PC-9 (cell line): ENCODE measurements around the gene UFM1. TPM values are rescaled to one million over a fixed set of nuclear protein-coding genes. Genes with fewer than 3 reads are reported as not detected.
"Not testable (repeated sequence)": the region's sequence is repeated elsewhere in the genome, so short reads cannot be mapped to it uniquely, and the experiment has no call there.

Experiments used
- BruUV-seq: library from RNA; stranded (reverse); fragments of 400-500 nt; replicated peaks from 2 replicates; lab custom pipeline; 2021; lab: Mats Ljungman, UMichigan
- CTCF ChIA-PET: fragments of 300-600 bp; sonication (Branson Sonifier 250); formaldehyde crosslinking; loops from one replicate; lab custom pipeline; 2022; ENCODE audit warnings: antibody characterized with exemption; lab: Charles Lee
- POLR2A ChIA-PET: fragments of 300-600 bp; sonication (Branson Sonifier 250); formaldehyde crosslinking; loops from one replicate; lab custom pipeline; 2022; ENCODE audit warnings: antibody characterized with exemption; ENCODE audit not compliant: unreplicated experiment; lab: Charles Lee
- DNase-seq, 2 experiments: peaks; one replicate each; pipeline versions ENCODE4 v3.0.0 to v3.0.0-alpha.2; 2015 to 2022; ENCODE audit warnings: mixed read lengths in 1 of 2
- H2AFZ ChIP-seq: fragments of 200-600 bp; sonication (generic); 2 replicates; pipeline ENCODE4 v1.8.1; 2017; ENCODE audit warnings: antibody characterized with exemption
- H3F3A ChIP-seq: fragments of 200-600 bp; sonication (generic); 2 replicates; pipeline ENCODE4 v1.8.1; 2017; ENCODE audit warnings: antibody characterized with exemption, mild to moderate bottlenecking, low read depth; ENCODE audit not compliant: insufficient read depth
- H3K27ac ChIP-seq: fragments of 200-600 bp; sonication (generic); 2 replicates; pipeline ENCODE4 v1.6.1; 2016; ENCODE audit warnings: mixed run types
- H3K27me3 ChIP-seq: fragments of 200-600 bp; sonication (generic); 2 replicates; pipeline ENCODE4 v1.6.1; 2016; ENCODE audit warnings: low read depth, mixed run types; ENCODE audit not compliant: insufficient read depth
- H3K36me3 ChIP-seq: fragments of 200-600 bp; sonication (generic); 2 replicates; pipeline ENCODE4 v1.6.1; 2016; ENCODE audit warnings: low read depth, mixed run types
- H3K4me1 ChIP-seq: fragments of 200-600 bp; sonication (generic); replicated peaks from 2 replicates; pipeline ENCODE4 v1.6.1; 2016; ENCODE audit warnings: mixed run types; ENCODE audit not compliant: insufficient read depth
- H3K4me2 ChIP-seq: fragments of 200-600 bp; sonication (generic); 2 replicates; pipeline ENCODE4 v1.6.1; 2017; ENCODE audit warnings: mixed run types
- H3K4me3 ChIP-seq: fragments of 200-600 bp; sonication (generic); 2 replicates; pipeline ENCODE4 v1.6.1; 2016; ENCODE audit warnings: mixed run types
- H3K79me2 ChIP-seq: fragments of 200-600 bp; sonication (generic); 2 replicates; pipeline ENCODE4 v1.6.1; 2017; ENCODE audit warnings: low read depth, mixed run types
- H3K9me2 ChIP-seq: fragments of 200-600 bp; sonication (generic); 2 replicates; pipeline ENCODE4 v1.8.1; 2017; ENCODE audit warnings: mild to moderate bottlenecking; ENCODE audit not compliant: insufficient read depth
- H3K9me3 ChIP-seq: fragments of 200-600 bp; sonication (generic); 2 replicates; pipeline ENCODE4 v1.8.1; 2016; ENCODE audit warnings: low read depth; ENCODE audit not compliant: insufficient read depth
- H4K20me1 ChIP-seq: fragments of 200-600 bp; sonication (generic); 2 replicates; pipeline ENCODE4 v1.8.1; 2017; ENCODE audit not compliant: insufficient read depth
- EZH2 ChIP-seq: fragments of 200-600 bp; sonication (generic); IDR thresholded peaks from 2 replicates; pipeline ENCODE4 v1.8.0; 2017; ENCODE audit warnings: antibody characterized with exemption, low read depth
- intact Hi-C: fragments of 100-400 bp; cut with micrococcal nuclease; formaldehyde crosslinking; loops from one replicate; pipeline ENCODE4 v1.10.0; 2022; ENCODE audit not compliant: unreplicated experiment
- total RNA-seq: library from RNA; stranded (reverse); gene quantifications from 2 replicates; pipeline ENCODE4 v1.2.3, GENCODE V29; 2021
- TF ChIP-seq, protein P1 (sequence below): fragments of 200-600 bp; sonication (generic); conservative IDR thresholded peaks from 2 replicates; pipeline ENCODE4 v1.6.1; 2017; ENCODE audit warnings: mixed run types, antibody characterized with exemption, mild to moderate bottlenecking, moderate library complexity

UFM1 gene
- total RNA-seq, 1 experiment from 2014 or later, result 32.3 TPM

DNA sequence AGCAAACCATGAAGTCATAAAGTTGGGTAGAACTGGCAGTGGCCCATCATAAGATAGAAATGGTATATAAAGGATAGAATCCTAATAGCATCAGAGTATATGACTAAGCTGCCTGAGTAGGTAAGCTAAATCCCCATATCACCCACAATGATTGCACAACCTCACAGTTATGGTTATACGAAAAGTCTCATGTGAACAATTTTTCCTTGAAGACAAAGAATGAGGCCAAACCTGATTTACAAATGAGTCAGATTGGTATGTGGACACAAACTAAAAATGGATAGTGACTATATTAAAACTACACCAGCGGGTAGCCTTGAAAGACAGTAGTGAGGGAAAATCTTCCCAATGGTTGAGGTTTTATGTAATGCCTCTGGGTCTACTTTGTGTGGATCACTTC is 40.9 kb upstream of the UFM1 start:
- Histone ChIP-seq H3K4me3 (no peak overlapping the region), H3K36me3 (no peaks in the 10 kb centered on the region), H3K9me2 (no peaks in the 10 kb centered on the region), H3K4me1 (peaks cover 22% of the 10 kb centered on the region), H4K20me1 (no peaks in the 10 kb centered on the region), H3K27ac (peak overlapping the region; percentile 77), H3K9me3 (no peaks in the 10 kb centered on the region; the same call in 1 of the 2 replicates), H3K4me2 (peak overlapping the region; percentile 48), H2AFZ (no peak overlapping the region), H3K27me3 (no peaks in the 10 kb centered on the region), H3K79me2 (no peaks in the 10 kb centered on the region), H3F3A (peaks cover 22% of the 10 kb centered on the region)
- no TSS peak for BruUV-seq
- ChIA-PET CTCF (no interaction called here), POLR2A (no interaction called here)
- intact Hi-C loops, result loop anchor here (2.0 kb wide), 1 partner anchor 40 kb away; the partner anchor contains the start of gene UFM1
- TF ChIP-seq, protein P1, sequence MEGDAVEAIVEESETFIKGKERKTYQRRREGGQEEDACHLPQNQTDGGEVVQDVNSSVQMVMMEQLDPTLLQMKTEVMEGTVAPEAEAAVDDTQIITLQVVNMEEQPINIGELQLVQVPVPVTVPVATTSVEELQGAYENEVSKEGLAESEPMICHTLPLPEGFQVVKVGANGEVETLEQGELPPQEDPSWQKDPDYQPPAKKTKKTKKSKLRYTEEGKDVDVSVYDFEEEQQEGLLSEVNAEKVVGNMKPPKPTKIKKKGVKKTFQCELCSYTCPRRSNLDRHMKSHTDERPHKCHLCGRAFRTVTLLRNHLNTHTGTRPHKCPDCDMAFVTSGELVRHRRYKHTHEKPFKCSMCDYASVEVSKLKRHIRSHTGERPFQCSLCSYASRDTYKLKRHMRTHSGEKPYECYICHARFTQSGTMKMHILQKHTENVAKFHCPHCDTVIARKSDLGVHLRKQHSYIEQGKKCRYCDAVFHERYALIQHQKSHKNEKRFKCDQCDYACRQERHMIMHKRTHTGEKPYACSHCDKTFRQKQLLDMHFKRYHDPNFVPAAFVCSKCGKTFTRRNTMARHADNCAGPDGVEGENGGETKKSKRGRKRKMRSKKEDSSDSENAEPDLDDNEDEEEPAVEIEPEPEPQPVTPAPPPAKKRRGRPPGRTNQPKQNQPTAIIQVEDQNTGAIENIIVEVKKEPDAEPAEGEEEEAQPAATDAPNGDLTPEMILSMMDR, result no peak
- DNase-seq, result peak; percentile 17 to 96

DNA sequence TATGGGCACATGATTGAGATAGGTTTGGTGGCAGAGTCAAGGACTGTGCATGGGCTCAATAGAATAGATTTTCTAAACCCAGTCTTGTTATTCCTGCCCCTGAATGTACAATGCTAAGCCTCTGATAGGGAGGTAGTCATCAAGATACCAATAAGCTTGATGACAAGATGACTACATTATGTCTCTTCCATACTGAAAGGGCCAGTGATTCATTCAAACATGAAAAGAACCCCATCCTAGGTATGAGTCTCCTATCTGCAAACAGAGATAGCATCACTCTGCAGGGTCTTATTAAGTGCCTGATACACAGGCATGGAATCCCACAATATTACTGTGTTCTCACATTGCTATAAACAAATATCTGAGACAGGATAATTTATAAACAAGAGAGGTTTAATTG is 40.3 kb upstream of the UFM1 start:
- Histone ChIP-seq H3F3A (peaks cover 22% of the 10 kb centered on the region), H3K4me2 (peak overlapping the region; percentile 48), H3K9me3 (no peaks in the 10 kb centered on the region; the same call in 1 of the 2 replicates), H3K27me3 (no peaks in the 10 kb centered on the region), H3K27ac (peak overlapping the region; percentile 77), H3K9me2 (no peaks in the 10 kb centered on the region), H3K4me3 (no peak overlapping the region), H4K20me1 (no peaks in the 10 kb centered on the region), H3K4me1 (peaks cover 22% of the 10 kb centered on the region), H3K36me3 (no peaks in the 10 kb centered on the region), H2AFZ (no peak overlapping the region), H3K79me2 (no peaks in the 10 kb centered on the region)
- ChIA-PET POLR2A (no interaction called here), CTCF (no interaction called here)
- no peak for TF ChIP-seq EZH2
- TF ChIP-seq, protein P1, result no peak
- DNase-seq, result peak in 1 of 2 experiments; percentile 44
- no TSS peak for BruUV-seq
- intact Hi-C loops, result loop anchor here (2.0 kb wide), 1 partner anchor 39 kb away; the partner anchor contains the start of gene UFM1

- H3K27me3 ChIP-seq, H2AFZ ChIP-seq, H3K36me3 ChIP-seq, H4K20me1 ChIP-seq, H3K9me2 ChIP-seq, intact Hi-C loops, H3K9me3 ChIP-seq, H3K4me3 ChIP-seq, CTCF ChIA-PET, BruUV-seq, H3K79me2 ChIP-seq, H3K4me2 ChIP-seq, DNase-seq, POLR2A ChIA-PET, H3K27ac ChIP-seq: not testable (repeated sequence)
- Histone ChIP-seq H3F3A (peaks cover 22% of the 10 kb centered on the region), H3K4me1 (peaks cover 22% of the 10 kb centered on the region)
These were observed 38.5 kb upstream of the UFM1 start for GRCh38 chr13:38311175-38311574.

DNA sequence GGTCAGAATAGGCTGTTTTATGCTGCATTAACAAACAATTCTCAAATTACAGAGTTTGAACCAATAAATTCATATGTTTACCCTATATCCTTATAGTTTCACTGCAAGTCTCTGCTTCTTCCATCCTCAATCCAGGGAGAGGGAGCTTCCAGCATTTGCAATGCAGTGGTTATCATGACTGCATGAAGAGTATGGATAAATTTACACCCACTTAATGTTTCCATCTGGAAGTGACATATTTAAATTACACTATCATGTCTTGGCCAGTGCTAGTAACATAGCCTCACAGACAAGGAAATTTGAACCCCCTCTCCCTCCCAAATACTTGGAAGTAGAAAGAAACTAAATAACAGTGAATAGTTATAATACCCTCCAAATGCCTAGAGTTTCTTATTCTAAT is 33.5 kb upstream of the UFM1 start:
- TF ChIP-seq, protein P1, result no peak
- no peak for TF ChIP-seq EZH2

More for the DNA sequence above, 33.5 kb upstream of the UFM1 start:
- POLR2A ChIA-PET, result no interaction called here
- no TSS peak for BruUV-seq
- Histone ChIP-seq H3K4me3 (no peak overlapping the region), H2AFZ (no peak overlapping the region), H3K4me2 (no peak overlapping the region), H3K36me3 (no peaks in the 10 kb centered on the region), H3K27ac (no peak overlapping the region), H3F3A (no peaks in the 10 kb centered on the region), H4K20me1 (no peaks in the 10 kb centered on the region), H3K9me2 (no peaks in the 10 kb centered on the region), H3K9me3 (no peaks in the 10 kb centered on the region; the same call in 1 of the 2 replicates), H3K79me2 (no peaks in the 10 kb centered on the region), H3K27me3 (no peaks in the 10 kb centered on the region), H3K4me1 (no peaks in the 10 kb centered on the region)
- CTCF ChIA-PET, result no interaction called here
- intact Hi-C loops, result no loop called here
- DNase-seq, result no peak
